Mesenteric fat pad (tissue), 1 donor: ENCODE data around the gene SERHL2. TPM values are rescaled to one million over a fixed set of nuclear protein-coding genes. Genes with fewer than 3 reads are reported as not detected.
"Not testable (repeated sequence)": the region's sequence is repeated elsewhere in the genome, so short reads cannot be mapped to it uniquely, and the experiment has no call there.

Experiments used
- DNase-seq: peaks from one replicate; pipeline ENCODE4 v3.0.0-alpha.2; 2020; ENCODE audit warnings: low spot score
- total RNA-seq: library from RNA; stranded (reverse); fragmentation: NEBNext Ultra II Directional; extraction: Animal tissue kit (Norgen Biotek cat#: 25700); gene quantifications from one replicate; pipeline ENCODE4 v1.2.1, GENCODE V29; 2021
- donor health status: DM: yes; HTN: yes; CAD: no.

SERHL2 gene
- total RNA-seq, 1 donor from 2014 or later = 1.00 TPM

DNA sequence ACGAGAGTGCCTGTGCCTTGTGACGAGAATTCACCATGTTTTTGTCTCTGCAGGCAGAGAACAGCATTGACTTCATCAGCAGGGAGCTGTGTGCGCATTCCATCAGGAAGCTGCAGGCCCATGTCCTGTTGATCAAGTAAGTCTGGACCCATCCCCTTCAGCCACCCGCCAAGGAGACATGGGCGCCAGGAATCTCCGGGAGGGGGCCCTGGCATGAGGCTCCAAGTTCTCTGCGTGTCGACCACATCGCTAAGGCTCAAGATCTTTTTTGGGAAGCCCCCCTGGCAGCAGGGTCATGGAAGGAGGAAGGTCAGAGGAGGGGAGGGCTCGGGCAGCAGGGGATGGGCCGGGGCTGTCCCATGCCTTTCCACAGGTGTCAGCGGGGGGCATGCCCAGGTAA lies 17.3 kb downstream of the SERHL2 start:
- DNase-seq = not testable (repeated sequence)

DNA sequence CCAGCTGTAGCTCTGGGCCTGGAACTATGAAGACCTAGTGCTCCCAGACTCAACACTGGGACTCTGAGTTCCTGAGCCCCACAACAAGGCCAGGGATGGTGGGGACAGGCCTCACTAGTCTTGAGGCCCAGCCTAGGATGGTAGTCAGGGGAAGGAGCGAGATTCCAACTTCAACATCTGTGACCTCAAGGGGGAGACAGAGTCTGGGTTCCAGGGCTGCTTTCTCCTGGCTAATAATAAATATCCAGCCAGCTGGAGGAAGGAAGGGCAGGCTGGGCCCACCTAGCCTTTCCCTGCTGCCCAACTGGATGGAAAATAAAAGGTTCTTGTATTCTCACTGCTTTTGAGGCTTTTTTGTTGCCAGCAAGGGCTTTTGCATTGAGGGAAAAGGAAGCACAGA lies 20.3 kb downstream of the SERHL2 start:
- DNase-seq = not testable (repeated sequence)

- not testable (repeated sequence) for DNase-seq
These were observed 20.7 kb downstream of the SERHL2 start for GRCh38 chr22:42574468-42574867.

GRCh38 chr22:42575996-42576574 lies 22.3 kb downstream of the SERHL2 start:
- not testable (repeated sequence) for DNase-seq

DNA sequence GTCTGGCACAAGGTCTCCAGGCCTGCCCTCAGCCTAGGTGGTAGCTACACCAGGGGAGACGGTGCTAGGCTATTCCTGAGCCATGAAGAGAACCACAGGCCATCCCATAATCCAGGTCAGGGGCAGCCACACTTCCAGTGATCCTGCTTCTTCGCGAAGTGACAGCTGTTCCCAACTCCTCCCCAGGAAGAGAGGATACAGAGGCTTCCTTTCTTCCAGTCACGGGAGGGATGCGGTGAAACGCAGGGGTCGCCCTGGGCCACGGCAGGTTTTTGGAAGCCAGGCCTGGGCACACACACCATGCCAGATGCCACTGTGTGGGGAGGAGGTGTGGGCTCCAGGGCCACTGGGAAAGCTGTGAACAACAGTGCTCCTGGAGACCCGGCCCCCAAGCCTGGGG lies 23.4 kb downstream of the SERHL2 start:
- not testable (repeated sequence) for DNase-seq

- DNase-seq = no peak
These were observed 24.0 kb downstream of the SERHL2 start for GRCh38 chr22:42577623-42578240.

DNA sequence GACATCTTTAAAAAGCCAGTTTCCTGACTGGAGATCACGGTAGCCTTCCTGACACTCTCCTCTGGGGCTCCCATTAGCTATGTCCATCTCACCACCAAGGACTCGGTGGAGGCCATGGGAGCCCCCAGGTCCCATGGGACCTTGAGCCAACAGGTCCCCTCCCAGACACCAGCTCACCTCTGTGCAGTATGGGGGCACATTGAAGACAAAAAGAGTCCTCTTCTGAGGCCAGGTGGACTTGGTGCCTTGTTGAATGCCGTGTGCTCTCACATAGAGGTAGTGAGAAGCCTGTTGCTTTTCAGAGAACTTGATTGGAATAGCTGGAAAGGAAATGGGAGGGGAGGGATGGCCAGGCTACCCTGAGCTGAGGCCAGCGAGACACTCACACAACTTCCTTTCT lies 26.3 kb downstream of the SERHL2 start:
- DNase-seq = not testable (repeated sequence)

- not testable (repeated sequence) for DNase-seq
These were observed 27.5 kb downstream of the SERHL2 start for GRCh38 chr22:42581194-42581761.

DNA sequence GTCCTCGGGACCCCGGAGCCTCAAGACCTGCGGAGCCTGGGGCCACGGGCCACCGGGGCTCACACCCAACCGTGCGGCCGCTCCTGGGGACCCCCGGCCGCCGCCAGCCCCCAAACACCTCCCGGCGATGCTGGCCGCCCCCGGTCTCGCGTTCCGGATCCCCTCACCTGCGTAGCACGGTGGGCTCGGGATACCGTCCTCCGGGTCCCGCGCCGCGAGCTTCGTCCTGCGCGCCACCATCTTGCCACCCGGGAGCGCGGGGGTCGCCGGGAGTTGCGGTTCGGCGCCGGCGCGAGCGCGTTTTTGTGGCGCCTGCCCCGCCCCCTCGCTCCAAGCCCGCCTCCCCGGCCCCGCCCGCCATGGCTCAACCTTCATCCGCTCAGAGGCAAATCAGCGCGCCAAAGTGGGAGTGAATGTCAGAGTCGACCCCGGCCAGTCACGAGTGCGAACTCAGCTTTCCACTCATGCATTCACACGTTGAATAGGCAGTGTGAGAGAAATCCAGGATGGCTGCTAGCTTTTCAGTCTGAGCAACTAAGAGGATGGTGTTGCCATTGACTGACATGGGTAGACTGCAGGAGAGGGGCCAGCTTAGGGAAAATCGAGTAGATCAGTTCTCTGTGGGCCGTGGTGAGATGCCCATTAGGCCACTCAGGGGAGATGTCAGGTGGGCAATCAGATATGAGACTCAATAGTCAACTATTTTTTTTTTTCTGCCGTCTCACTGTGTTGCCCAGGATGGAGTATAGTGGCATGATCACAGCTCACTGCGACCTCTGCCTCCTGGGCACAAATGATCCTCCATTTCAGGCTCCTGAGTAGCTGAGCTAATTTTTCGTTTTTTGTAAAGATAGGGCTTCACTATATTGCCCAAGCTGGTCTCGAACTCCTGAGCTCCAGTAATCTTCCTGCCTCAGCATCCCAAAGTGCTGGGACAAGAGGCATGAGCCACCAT lies 28.3 kb downstream of the SERHL2 start:
- no peak for DNase-seq

- DNase-seq = no peak
These were observed 29.2 kb downstream of the SERHL2 start for GRCh38 chr22:42582987-42583386.

GRCh38 chr22:42584364-42584940 lies 30.7 kb downstream of the SERHL2 start:
- no peak for DNase-seq

DNA sequence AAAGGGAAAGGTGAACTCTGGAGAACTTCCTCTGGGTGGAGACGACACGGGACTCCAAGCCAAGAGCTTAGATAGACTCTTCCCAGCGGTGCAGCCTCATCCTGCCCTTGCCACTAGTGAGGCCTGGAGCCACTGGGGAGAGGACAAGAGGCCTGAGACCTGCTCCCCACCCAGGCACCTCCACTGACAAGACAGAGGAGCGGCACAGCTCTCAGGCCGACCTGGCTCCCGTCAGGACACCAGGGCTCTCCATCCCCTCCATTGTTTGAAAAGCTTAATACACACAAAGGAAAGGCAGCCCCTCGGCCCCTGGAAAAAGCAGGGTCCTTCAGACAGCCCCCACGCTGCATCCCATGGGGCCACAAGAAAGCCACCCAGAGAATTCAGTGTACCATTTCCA lies 31.3 kb downstream of the SERHL2 start:
- no peak for DNase-seq

DNA sequence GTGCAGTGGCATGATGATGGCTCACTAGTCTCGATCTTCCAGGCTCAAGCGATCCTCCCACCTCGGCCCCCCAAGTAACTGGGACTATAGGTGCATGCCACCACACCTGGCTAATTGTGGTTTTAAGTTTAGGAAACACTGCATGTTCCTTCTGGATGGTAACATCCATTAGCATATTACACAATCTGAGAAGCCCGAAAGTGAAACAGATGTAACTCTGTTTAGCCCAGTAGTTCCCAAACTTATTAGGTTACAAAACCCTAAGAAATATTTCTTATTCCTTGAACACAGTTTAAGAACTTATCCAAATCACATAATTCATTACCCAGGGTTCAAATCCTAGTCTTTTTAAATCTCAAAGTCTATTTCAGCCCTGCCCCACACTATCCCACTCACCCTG lies 32.6 kb downstream of the SERHL2 start:
- no peak for DNase-seq

DNA sequence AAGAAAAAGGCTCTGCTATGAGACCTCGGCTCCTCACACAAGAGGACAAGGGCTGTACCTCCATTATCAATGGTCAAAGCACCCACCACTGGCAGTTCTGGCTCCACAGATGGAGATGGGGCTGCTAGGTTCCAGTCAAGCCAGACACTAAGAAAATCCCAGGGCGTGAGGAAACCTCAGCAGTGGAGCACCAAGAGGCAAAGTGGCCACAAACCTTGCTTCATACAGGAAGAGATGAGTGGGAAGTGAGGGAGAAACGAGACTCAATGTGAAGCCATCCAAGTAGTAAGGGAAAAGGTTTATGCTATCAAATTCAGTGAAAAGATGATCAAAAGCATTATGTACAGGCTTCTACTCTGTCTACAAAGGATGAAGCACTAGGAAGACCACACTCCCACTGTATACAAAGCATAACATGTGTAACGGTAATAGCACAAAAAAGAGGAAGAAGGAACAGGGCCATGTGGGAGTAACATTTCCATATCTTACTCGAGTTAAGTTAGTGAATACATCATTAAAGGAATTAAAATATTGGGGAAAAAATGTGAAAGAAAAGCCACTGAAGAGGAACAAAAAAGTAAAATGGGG lies 33.9 kb downstream of the SERHL2 start:
- DNase-seq = no peak

DNA sequence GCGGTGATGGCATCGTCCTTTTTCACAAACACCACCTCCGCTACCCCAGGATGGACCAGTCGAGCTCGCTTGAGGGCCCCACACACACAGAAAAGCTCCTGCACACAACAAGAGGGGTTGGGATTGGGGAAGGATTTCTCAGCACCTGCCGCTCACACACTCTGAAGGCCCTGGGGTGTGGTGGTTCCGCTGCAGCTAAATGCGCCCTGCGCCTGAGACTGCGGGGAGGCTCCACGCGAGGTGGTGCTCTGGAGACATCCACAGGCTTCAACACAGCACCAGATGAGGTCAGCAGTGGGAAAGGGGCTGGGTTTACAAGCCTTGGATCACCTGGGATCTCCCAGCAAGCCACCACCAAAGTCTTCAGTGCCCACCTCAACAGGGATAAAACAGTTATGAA lies 38.2 kb downstream of the SERHL2 start:
- DNase-seq = no peak

DNA sequence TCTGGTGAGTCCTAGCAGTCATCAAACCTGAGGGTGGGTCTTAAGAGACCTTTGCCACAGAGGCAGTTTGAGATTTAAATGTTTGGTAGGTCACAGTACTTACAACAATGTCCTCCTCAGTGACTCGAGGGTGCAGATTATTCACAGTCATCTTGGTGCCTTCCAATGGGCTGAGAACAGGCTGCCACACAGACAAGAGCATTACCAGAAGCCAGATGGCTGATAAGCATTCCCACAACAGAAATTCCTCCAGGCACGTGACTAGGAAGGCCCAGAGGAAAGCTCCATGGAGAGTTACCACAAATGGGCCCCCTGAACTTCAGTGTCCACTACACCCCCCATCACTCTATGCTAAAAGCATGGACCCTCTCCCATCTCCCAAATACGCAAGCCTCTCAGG lies 41.7 kb downstream of the SERHL2 start:
- no peak for DNase-seq

- no peak for DNase-seq
These were observed 42.6 kb downstream of the SERHL2 start for GRCh38 chr22:42596336-42596735.

DNA sequence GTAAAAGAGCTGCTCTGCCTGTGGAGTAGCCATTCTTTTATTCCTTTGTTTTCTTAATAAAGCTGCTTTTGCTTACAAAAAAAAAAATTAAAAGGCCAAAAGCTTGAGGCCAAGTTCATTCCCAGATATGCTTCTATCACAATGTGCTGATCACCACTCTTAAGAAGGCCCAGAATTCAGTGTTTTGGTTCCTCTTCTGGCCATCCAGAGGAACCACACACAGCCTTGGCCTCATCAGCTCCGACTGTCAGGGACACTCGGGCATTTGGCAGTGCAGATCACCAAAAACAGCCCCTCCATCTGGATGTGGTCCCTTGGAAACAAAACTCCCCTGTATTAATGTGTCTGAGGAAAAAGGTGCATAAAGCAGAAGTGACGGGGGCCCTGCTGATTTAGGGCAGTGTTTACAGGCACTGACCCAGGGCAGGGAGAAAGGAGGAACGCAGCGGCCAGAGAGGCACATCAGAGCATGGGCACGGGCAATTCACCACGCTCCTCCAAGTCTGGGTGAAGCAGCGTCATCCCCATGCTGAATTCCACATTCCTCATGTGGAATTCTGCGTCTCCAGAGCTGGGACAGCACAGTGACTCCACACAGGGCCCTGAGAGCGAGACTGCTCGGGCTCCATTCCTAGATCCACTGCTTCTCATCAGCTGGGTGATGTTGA lies 43.2 kb downstream of the SERHL2 start:
- no peak for DNase-seq

DNA sequence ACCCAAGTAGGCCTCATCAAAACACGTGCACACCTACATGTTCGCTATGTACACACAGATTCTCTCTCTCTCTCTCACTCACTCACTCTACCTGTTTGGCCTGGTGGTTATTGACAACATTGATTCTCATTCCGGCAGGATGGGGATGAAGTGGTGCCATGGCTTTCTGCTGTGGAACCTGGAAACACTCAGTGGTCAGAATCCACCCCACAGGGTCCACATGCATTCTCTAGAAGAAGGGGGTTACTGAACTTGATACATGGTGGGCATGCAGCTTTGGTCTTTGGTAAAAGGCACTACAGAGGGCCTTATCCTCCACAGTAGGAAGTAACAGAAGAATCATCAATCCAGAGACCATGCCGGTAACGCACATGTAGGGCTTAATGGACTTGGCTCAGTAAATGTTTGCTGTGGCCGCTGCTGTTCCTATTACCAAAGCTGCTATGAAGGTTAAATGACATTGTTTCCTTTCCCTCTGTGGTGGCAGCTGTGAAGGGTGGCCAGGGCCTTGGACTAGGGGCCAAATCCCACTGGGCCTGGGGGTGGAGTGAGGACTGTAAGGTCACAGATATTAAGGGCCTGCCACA lies 48.2 kb downstream of the SERHL2 start:
- no peak for DNase-seq

DNA sequence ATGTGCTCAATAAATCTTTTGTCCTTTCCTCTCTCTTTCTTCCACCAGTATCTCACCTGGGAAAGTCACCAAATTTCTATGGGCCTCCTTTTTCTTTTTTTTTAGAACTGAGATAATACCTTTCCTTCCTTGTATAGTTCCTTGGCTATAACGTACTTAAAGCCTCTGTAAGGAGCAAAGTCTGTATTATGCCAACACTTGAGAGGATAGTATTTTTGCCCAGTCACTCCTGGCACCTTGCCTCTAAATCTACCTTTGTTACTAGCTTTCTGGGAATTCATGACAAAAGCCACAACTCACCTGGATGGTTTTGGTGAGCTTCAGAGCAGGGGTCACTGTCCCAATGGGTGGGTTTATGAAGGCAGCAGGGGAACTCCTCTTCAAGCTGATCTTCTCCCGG lies 48.7 kb downstream of the SERHL2 start:
- no peak for DNase-seq
